ENCODE results near the gene SCAMP2.

SCAMP2 gene

GRCh38 chr15:74863239-74864056 is 9.7 kb downstream of the SCAMP2 start:
- DNase-seq = no peak

- DNase-seq = no peak
These were observed 14.8 kb downstream of the SCAMP2 start for GRCh38 chr15:74858369-74858740.

GRCh38 chr15:74857671-74858368 is 15.3 kb downstream of the SCAMP2 start:
- peak in 3 of 51 donors; percentile 9 to 23 (median 16) for DNase-seq

GRCh38 chr15:74857082-74857655 is 16.0 kb downstream of the SCAMP2 start:
- DNase-seq = no peak

GRCh38 chr15:74856537-74856936 is 16.6 kb downstream of the SCAMP2 start:
- no peak for DNase-seq

- DNase-seq = no peak
These were observed 17.3 kb downstream of the SCAMP2 start for GRCh38 chr15:74855857-74856256.

GRCh38 chr15:74854453-74855022 is 18.6 kb downstream of the SCAMP2 start:
- no peak for DNase-seq

- DNase-seq = no peak
These were observed 21.2 kb downstream of the SCAMP2 start for GRCh38 chr15:74851960-74852359.

GRCh38 chr15:74850393-74850792 is 22.8 kb downstream of the SCAMP2 start:
- DNase-seq = no peak

- DNase-seq = peak in 7 of 51 donors; percentile 7 to 41 (median 24)
These were observed 25.7 kb downstream of the SCAMP2 start for GRCh38 chr15:74847432-74847831.

- no peak for DNase-seq
These were observed 27.6 kb downstream of the SCAMP2 start for GRCh38 chr15:74845581-74845980.

- DNase-seq = no peak
These were observed 28.0 kb downstream of the SCAMP2 start for GRCh38 chr15:74845208-74845568.

GRCh38 chr15:74844319-74845207 is 28.6 kb downstream of the SCAMP2 start:
- no peak for DNase-seq

GRCh38 chr15:74843891-74844299 is 29.3 kb downstream of the SCAMP2 start:
- no peak for DNase-seq

- peak in 1 of 51 donors; percentile 49 for DNase-seq
These were observed 29.7 kb downstream of the SCAMP2 start for GRCh38 chr15:74843445-74843828.

GRCh38 chr15:74842581-74843444 is 30.4 kb downstream of the SCAMP2 start, which contains the start of gene ULK3:
Gene ULK3 (minus strand): TSS chr15:74843156. CDS start chr15:74843105, 51 bp downstream.
- DNase-seq = peak; percentile 28 to 98 (median 86)

GRCh38 chr15:74841891-74842373 is 31.2 kb downstream of the SCAMP2 start:
- no peak for DNase-seq

GRCh38 chr15:74840851-74841775 is 32.1 kb downstream of the SCAMP2 start:
- DNase-seq = no peak
